NCI-H345 treated with DMSO at 0.1 percent for 48 hours (cell line): Measurements from ENCODE around the gene VPS33B.
A peak's percentile ranks its signal among the peaks of the same experiment; 100 is the strongest.

Source experiments
- DNase-seq: peaks from one replicate; lab custom pipeline; 2025; ENCODE audit not compliant: unreplicated experiment; lab: John Stamatoyannopoulos, UW

VPS33B gene

DNA sequence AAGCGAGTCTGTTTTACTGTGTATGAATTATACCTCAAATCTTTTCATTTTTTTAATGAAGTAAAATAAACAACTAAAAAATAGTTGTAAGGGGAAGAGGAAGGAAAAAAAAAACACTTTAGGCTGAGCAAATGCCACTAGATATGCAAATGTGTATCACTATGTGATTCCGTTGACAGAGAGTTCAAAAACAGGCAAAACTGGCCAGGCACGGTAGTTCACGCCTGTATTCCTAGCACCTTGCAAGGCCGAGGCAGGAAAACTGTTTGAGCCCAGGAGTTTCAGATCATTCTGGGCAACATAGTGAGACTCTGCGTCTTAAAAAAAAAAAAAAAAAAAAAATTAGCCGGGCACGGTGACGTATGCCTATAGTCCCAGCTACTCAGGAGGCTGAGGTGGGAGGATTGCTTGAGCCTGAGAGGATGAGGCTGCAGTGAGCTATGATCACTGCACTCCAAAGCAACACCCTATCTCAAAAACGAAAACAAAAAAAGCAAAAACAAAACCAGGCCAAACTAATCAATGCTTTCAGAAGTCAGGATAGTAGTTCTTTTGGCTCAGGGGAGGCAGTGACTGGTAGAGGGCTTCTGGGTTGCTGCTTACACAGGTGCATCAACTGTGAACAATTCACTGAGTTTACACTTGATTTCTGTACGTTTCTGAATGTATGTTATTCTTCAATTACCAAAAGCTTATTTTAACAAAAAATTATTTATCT lies 35.4 kb downstream of the VPS33B start:
- no peak for DNase-seq

DNA sequence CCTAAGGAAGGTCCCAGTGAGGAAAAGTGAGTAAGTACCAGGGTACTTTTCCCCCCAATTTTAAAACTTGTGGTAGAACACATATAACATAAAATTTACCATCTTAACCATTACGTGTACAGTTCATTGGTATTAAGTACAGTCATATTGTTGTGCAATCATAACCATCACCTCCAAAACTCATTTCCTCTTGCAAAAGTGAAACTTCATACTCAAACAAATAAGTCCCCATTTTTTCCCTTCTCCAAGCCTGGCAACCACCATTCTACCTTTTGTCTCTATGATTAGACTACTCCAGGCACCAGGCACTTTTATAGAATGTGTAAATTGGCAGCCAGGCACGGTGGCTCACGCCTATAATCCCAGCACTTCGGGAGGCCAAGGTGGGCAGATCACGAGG lies 40.3 kb downstream of the VPS33B start:
- no peak for DNase-seq

DNA sequence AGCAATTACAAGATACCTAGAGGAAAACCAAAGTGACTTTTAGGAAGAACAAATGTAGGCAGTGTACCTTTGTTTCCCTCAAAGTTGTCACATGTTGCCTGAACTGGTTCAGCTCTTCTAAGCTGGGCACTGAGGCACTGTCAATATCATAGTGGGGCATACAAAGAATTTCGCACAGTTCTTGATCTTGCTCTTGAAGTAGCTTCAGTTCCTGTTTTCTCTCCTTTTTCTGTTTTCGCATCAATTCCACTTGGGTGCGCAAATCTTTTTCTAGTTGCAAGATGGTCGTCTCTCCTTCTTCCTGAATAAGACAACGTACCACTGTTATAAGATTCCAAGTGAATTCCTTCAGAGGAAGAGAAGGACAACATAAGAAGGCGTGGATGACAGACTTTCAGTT lies 40.7 kb downstream of the VPS33B start:
- no peak for DNase-seq

DNA sequence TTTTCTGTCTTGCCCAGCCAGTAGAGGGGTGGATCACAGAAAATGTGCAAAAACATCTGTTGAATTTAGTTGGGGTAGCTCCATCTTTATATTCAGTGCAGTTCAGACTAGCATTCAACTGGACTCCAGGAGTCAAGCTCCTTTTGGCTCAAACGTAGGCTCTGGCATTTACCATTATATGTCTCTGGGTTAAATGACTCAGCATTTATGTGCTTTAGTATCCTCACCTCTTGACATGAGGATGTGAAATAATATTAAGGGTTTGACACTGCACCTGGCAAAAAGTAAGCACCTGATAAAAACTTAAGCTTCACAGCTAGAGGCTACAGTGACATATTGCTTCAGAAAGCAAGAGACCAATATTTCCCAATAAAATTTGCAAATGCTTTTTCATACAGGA lies 42.8 kb downstream of the VPS33B start:
- no peak for DNase-seq

DNA sequence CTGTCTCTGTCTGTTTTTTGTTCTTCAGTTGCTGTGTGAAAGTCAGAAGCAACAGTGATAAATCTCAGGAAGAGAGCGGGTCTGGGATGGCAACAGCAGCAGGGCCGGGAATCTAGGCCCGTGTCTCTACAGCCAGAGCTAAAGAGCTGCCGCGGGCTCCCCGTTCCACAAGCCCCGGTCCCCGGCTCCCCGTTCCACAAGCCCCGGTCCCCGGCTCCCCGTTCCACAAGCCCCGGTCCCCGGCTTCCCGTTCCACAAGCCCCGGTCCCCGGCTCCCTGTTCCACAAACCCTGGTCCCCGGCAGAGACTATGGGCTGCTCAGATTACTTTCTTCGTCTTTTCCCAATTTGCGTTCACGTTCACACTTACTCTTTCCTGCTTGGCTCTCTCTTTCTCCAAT lies 48.2 kb downstream of the VPS33B start:
- no peak for DNase-seq

DNA sequence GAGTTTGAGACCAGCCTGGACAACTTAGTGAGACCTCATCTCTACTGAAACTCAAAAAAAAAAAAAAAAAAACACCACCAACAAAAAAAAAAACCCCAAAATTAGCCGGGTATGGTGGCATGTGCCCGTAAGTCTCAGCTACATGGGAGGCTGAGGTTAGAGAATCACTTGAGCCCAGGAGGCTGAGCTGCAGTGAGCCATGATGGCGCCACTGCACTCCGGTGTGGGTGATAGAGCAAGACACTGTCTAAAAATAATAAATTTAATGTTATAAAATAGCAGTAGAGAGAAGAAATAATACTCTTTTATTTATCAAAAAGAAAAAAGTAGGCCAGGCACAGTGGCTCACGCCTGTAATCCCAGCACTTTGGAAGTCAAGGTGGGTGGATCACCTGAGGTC lies 50.3 kb downstream of the VPS33B start:
- no peak for DNase-seq

DNA sequence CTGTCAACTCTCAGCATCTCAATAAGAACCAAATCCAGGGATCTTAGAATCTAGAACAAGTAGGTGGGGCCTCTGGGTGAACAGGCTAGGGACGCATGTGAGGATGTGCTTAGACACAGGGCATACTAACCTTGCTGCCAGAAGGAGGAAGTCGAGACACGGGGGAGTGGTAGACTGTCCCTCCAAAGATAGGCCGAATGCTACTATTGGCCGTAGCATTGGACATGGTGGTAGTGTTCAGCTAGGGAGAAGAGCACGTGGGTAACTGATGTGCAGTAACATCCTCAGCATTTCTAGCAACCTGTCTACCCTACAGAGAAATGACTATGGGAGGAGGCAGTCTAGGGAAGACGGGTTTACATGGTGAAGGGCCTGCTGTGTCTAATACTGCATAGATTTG lies 52.1 kb downstream of the VPS33B start:
- DNase-seq = no peak

DNA sequence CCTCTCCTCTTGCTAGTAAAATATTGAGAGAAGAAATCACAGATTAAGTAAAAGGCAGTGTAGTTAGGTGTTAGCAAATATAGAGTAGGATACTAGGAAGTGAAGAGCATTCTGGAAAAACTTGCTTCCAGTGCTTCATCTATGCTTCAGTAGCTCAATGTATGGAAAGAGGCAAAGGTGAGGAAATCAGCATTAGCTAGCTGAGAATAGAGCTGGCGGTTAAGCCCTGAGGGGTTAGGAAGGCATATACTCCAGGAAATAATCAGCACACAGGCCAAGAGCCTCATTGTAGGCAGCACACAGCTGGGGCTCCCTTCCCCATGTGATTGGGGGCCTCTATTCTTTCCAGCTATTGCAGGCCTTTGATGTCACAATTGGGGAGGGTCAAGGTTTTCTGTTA lies 54.0 kb downstream of the VPS33B start:
- DNase-seq = no peak

DNA sequence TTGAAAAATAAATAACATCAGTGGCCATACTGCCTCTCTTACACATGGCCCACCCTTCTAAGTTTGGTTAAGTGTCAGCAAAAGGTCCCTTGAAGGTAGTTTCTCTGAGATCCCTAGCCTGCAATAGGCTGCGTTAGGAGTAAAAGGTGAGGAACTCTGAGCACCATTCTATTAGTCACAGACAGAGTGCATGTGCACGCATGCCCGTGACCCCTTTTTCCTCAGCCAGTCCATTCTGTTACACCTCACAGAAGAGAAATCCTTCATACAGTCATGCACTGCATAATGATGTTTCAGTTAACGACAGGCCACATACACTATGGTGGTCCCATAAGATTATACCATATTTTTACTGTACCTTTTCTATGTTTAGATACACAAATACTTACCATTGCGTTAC lies 55.2 kb downstream of the VPS33B start:
- no peak for DNase-seq

DNA sequence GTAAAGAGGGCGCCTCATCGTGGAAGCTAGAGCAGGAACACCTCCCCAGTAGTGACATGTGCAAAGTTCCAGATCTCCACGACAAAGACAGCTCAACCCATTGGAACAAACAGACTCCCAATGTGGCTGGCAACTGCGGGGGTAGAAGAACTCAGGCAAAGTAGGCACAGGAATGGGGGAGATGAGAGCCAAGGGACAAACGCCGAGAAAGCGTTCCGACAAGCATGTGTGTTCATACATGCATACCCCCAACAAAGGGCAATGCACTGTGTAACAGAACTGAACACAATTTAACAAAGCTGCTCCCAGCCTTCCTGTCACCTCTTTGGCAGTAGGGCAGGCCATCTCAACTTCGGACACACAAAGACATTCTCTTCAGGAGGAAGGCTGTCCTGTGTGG lies 56.1 kb downstream of the VPS33B start:
- DNase-seq = no peak

DNA sequence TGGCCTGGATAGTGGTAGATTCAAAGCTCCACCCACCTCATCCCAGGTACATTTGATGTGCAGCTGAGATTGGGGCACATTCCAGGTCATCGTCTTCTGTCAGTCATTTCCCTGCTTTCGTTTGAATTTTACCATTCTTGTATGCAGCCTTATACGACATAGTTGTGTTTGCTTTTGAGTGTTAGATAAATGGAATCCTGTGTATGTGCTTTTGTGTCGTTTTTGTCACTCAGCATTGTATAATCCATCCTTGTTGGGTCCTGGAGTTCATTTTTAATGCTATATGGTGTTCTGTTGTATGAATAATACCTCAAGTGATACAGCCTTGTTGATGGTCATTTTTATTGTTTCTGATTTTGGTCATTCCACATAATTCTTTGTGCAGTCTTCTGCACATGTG lies 60.4 kb downstream of the VPS33B start:
- DNase-seq = no peak

DNA sequence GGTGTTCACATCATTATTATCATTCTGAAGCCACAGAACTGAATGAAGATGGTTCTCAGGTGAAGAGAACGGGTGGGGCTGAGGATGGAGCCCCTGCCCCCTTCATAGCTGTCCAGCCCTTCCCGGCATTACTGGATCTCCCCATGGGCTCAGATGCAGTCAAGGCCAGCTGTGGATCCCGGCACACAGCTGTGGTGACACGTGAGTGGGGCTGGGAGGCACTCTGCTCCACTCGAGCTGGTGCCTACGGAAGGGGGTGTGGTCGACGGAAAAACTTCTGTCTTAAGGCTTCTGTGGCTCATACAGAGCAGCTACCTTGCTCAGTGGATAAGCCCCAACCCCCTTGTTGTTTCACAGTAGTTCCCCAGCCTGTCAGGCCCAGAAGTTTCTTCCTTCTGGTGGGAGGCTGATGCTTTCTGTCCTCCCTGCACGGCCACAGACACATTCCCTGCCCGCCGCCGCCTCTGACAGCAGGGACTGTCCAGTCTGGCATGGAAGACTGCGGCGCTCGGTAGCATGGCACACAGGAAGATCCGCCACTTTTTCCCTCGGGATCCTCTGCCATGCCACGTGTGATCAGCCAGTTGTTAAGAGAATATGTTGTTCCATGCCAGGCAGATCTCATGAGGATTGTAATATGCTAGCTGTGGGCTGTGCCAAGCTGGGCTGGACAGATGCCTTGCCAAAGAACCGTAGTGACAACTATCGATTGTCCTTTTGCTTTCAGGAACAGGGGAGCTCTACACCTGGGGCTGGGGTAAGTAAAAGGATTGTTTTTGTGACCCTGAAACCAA lies 61.9 kb downstream of the VPS33B start:
- no peak for DNase-seq

DNA sequence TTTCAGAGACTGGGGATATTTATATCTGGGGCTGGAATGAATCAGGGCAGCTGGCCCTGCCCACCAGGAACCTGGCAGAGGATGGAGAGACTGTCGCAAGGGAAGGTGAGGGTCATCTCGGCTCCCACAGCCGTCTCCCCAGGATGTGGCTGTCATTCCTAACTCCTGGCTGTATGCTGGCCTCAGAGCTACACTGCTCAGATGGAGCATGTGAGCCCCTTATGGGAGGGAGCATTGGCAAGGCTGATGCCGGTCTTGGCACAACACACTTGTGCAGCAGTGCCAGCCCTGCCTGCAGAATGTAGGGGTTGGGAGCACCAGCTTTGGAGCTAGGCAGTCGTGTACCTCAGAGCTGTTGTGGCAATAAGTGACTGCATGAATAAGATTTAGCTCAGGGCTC lies 62.5 kb downstream of the VPS33B start:
- DNase-seq = no peak

DNA sequence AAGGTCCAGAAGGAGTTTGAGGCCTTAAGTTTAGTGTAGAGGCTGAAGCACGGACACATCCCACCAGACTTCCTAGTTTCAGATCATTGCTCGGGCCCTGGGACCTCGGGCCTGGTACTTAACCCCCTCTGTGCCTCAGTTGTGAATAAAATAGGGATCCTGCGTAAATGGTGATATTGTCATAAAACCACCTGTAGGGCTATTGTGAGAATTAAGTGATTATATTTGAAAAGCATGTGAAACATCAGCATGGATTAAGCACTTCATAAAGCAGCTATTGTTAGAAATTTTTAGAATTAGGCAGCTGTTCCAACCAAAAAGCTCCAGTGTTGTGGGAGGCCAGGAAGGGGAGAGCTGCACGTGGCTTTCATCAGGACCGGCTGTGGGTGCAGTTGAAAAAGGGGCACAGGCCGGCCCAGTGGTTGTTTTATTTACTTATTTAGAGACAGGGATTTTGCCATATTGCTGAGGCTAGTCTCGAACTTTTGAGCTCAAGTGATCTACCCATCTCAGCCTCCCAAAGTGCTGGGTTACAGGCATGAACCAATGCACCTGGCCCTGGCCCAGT lies 63.3 kb downstream of the VPS33B start:
- no peak for DNase-seq

DNA sequence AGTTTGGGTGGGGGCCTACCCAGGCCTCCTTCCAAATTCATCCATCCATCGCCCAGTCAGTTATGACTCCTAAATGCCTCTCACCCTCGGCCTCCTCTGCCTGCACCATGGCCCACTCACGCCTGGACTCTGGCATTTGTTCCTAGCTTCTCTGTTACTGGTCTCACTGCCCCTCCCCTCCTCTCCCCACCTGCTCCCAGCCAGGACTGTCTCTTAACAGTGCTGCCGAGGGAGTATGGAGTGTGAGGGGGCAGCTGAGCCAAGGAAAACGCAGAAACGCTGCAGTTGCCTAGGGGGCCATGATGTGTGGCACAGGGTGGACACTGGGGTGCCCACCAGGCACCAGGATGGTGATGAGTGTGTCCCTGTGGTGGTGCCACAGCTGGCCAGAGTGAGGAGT lies 64.6 kb downstream of the VPS33B start:
- DNase-seq = no peak

DNA sequence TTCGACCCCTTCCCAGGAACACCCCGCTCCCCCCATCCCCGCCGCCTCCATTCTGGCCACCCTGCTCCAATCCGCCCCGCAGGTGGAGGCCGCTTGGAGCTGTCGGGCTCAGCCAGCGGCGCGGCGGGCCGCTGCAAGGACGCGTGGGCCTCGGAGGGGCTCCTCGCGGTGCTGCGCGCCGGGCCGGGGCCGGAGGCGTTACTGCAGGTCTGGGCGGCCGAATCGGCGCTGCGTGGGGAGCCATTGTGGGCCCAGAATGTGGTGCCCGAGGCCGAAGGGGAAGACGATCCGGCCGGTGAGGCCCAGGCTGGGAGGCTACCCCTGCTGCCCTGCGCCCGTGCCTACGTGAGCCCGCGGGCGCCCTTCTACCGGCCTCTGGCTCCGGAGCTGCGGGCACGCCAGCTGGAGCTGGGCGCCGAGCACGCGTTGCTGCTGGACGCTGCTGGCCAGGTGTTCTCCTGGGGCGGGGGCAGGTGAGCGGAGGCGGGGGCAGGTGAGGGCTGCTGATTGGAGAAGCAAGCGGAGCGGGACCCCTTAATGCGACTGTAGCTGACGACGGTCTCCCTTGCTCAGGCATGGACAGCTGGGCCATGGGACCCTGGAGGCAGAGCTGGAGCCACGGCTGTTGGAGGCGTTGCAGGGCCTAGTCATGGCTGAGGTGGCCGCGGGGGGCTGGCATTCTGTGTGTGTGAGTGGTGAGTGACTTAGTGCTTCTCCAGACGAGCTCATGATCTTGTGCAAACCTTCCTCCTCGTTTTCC lies 65.2 kb downstream of the VPS33B start:
- DNase-seq = no peak

DNA sequence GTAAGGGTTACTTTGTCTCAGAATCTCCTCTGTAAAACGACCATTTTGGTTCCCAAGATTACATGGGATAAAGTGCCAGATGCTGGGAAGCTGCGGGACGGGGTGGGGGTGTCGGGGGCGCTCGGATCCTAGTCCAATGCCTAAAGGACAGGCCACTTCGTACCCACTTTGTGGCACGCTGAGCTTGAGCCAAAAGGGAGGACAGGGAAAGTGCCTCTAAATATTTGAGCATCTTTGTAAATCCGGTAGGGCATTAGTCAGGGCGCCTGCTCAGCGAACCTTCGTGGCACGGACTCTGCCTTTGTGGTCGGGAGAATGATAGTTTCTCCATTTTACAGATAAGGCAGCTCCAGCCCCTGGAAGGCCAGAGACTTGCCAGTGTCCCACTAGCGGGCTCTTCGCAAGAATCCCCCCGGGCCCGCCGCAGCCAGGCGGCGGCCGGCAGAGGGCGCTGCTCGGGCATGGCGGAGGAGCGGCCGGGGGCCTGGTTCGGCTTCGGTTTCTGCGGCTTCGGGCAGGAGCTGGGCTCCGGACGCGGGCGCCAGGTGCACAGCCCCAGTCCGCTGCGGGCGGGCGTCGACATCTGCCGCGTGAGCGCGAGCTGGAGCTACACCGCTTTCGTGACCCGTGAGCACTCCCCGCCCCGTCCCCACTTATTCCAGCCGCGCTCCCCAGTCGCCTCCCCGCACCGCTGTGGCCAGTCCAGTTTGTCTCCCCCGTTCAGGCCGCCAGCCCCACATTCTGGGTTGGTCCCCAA lies 65.9 kb downstream of the VPS33B start:
- no peak for DNase-seq

DNA sequence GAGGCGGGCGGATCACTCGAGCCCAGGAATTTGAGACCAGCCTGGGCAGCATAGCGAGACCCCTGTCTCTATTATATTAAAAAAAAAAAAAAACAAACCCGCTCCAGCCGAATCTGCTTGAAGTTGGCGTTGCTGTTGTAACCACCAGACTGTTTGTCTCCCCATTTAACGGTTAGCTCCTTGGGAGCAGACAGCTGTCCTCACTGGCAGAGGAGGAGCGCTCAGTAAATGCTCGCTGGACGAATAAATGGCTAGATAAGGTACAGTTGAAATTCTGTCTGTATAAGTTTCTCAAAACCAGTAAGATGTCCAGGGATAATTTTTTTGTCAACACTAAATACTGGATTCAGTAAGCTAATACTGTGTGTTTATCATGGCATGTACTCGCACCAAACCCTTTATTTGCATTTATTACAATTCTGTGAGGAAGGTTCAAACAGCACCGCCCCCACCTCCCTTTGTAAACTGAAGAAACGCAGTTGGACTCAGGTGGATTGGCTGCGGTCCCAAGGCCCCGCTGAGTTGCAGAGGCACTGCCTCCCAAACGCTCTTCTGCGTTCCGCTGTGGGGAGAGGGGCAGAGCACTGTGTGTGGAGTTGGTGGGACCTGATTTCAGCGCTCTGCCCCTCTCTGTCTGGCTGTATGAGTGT lies 66.6 kb downstream of the VPS33B start:
- peak; percentile 1 for DNase-seq

DNA sequence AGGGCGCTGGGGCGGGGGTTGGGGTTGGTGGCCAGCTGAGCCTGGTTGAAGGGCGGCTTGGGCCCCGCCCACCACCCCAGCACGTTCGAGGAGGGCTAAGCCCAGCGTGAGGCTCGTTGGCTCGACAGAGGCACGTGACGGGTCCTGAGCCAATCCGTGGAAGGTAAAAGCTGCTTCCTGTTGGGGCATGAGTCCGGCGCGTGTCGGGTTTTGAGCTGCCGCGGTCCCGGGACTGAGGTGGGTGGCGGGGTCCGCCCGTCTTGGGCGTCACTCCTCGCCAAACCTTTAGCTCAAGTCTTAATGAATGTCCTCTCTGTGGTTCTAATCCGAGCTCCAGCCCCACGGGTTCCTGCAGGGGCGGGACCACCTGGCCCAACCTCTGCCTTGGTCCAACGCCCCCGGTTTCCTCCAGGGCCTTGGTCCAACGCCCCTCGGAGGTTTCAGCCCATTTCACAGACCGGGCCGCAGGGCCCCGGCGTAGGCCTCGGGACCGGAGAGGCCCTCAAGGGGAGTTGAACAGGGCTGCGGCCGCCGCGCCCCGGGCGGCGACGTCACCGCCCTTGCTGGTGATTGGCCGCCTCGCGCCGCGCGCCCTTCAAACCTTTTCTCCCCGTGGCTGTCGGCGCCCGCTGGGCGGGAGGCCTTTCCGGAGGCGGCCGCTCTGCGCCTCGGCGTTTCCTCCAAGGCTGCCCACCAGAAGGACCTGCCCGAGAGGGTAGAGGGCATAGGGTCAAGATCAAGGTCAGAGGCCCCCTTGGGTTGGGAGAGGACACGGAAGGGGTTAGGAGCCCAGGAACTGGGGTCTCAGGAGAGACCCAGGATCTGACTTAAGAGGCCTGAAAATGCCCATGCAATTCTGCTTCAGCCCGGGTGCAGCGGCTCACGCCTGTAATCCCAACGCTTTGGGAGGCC lies 67.4 kb downstream of the VPS33B start, which contains the start of gene RCCD1:
TSS of gene RCCD1 (plus strand) at position 173 of the 912 bp plus-strand sequence. CDS start 1,851 bp downstream, outside the sequence.
- peak; percentile 71 for DNase-seq
